ENCODE data around the gene AKT2.
"Not testable (repeated sequence)": the region's sequence is repeated elsewhere in the genome, so short reads cannot be mapped to it uniquely, and the experiment has no call there.

Gene AKT2

DNA sequence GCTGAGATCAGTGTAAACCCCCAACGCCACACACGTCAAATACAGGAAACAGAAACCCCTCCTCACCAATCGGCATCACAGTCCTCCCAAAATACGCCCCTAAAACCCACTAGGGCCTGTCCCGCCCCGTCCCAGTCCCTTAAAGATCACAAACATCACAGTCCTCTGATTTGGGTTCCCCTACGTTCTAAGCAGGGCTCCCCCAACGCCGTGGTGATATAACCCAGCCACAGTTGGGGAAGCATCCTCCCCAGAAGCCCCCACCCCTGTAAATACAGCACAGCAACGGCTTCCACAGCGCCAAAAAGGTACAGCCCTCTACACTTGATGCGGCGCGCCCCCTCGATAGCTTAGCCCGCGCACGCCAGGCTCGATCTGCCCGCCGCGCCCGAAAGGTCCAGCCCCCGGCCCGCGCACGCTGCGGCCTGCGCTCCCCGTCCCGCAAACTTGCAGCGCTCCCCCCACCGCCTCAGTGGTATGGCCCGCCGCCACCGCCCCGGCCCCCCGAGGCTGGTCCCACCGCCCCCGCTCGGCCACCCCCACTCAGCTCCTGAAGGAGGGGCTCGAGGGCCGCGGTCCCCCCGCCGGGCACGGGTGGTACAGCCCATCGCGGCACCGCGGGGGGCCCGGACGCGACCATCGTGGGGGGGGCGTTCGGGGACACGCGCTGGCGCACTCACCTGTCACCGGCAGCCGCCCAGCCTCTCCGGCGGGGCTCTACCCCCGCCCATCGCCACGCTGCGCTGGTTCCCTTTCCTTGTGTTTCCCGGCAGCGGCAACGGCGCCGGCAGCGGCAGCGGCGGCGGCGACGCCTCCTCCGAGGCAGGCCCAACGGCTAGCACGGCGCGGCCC lies at the start of gene AKT2:
TSS of gene AKT2 (minus strand) at position 845 of the 852 bp plus-strand sequence. CDS start 20,078 bp downstream, outside the sequence.
- peak in 1 of 2 donors; percentile 51 for DNase-seq

DNA sequence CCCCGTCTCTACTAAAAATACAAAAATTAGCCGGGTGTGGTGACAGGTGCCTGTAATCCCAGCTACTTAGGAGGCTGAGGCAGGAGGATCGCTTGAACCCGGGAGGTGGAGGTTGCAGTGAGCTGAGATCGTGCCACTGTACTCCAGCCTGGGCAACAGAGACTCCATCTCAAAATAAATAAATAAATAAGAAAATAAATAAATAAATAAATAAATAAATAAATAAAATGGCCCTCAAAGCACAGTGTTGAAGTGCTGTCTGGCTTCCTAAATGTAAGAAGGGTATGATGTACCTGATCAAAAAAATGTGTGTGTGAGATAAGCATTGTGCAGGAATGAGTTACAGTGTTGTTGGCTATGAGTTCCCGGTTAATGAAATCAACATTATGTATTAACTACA lies 47.9 kb upstream of the AKT2 start:
- DNase-seq = not testable (repeated sequence)

DNA sequence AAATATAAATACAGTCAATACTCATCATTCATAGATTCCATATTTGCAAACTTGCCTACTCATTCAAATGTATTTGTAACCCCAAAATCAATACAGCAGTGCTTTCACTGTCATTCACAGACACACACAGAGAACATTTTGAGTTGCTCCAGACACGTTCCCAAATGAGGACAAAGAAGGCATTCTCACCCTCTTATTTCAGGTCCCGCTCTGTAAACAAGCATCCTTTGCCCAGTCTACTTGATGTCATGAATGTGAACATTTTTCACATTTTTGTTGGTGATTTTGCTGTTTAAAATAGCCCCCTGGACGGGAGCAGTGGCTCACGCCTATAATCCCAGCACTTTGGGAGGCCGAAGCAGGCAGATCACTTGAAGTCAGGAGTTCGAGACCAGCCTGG lies 47.5 kb upstream of the AKT2 start:
- peak in 1 of 2 donors; percentile 42 for DNase-seq

DNA sequence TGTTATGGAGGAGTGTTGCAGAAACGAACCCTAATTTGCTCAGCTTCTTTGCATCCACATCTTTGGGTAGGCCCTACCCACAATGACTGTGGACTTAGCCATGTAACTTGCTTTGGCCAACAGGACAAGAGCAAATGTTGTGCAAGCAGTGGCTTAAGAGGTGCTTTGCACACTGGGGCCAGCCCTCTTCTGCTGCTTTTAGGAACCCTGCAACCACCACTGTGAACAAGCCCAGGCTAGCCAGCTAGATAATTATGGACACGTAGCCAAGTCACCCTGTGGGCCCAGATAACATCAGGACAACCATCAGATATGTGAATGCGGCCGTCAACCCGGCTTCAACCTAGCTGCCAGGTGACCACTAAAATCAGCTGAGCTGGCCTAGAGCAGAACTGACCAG lies 45.9 kb upstream of the AKT2 start:
- DNase-seq = no peak

DNA sequence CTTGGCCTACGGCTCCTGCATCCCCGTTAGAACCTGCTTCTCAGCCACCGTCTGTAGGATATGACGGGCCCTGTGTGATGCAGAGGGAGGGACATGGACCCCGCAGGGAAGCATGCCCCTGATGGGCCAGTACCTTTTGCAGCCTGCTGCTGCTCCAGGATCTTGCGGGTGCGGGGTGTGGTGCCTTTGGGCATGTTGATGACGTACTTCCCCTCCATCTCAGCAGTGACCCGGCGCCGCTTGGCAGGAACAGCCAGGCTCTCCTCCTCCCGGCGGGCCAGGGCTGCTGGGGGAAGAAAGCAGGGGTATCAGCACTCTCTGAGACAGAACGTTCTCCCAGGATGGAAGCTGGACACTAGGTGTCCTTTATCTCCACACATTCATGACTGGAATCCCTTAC lies 41.1 kb upstream of the AKT2 start:
- no peak for DNase-seq

DNA sequence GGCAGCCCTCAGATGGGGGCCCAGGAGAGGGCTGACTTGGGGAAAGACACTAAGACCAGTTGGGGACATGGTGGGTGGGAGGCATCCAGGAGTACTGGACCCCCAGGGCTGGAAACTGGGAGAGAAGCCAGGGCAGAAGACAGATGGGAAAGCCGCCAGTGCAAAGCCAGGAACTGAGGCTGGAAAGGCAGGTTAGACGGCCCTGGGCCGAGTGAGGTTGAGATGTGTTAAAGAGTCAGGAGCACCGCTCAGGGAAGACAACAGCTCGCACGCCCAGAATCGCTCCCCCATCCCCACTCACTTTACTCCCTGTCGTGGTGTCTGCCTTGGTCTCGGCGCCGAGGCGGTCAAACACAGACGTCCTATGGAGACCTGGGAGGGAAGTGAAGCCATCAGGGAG lies 38.6 kb upstream of the AKT2 start:
- DNase-seq = no peak

DNA sequence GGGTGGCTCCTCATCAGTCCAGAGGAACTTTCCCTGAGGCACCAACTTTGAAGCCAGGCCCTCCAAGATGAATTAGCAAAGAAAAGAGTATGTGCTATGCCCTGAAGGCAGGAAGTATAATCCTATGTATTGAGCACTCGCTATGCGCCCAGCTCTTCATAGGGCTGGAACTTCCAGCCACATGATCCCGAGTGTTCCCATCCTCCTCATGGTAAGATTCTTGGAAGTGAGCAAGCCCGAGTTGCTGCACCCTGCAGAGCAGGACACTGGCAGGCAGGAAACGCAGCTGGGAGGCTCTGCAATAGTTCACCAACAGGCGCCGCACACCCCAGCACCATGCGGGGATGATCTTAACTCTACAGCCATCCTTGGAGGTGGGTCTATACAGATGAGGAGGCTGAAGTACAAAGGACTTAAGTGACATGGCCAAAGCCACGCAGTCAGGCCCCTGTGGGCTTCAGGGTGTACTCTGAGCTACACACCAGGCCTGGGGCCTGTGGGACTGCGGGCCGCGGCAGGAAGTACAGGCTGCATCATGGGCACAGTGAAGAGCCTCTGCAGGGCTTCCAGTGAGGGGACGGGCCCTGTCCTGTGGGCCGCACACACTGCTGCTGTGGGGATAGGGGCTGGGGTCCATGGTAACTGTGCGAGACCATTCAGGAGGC lies 37.9 kb upstream of the AKT2 start:
- DNase-seq = no peak

DNA sequence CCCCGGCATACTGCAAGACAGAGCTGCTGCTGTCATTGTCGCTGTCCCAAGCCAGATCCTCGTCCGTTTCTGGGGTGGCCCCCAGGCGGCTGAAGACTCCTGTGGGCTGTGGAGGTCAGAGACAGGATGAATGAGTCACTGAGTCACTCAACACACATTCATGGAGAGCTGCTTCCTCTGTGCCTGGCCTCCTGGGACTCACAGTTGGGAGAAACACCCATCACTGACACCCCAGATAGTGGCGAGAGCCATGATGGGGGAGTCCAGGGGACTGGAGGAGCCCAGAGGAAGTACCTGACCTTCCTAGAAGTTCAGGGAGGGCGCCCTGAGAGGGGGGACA lies 37.1 kb upstream of the AKT2 start:
- no peak for DNase-seq

DNA sequence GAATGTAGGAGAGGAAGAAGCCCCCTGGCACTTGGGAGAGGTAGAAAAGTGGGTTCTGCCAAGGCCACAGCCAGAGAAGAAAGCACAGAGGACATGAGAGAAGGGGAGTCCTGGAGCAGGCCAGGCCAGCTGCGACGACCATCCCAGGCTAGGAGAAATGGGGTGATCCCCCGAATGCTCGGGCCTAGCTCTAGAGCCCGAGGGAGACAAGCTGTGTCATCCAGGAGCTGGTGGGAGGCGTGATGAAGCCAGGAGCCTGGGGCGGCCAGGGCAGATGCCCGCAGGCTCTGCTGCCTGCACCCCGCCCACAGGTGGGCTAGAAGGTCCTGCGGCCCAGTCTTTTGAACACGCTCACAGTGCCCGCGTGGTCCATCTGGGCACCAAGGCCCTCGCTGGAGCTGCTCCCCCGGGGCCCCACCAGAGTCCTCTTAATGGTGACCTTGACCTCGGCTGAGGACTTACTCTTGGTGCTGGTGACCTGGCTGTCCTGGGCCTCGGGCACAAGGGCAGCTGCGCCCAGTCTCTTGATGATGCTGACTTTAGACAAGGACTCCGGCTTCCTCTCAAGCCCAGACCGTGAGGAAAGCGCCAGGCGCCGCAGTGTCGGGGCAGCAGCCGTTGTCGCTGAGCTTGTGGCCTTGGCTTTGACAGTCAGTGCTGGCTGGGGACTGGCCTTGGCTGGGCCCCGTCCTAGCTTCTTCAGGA lies 36.6 kb upstream of the AKT2 start:
- no peak for DNase-seq

DNA sequence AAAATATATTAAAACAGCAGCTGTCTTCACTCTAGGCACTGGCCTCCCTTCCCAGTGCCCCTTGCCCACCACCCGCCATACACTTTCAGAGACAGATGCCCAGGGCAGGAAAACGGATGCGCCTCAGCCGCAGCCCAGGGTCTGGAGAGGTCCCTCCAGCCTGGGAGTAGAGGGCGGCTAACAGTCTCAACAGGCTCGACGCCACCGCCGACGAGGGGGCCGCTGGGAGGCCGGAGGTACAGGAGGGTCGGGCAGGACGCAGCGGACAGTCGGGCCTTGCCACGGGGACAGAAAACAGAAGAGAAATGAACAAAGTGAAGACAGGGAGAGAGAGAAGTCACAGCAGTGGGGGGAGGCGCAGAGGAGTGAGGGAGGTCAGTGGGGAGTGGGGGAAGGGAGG lies 35.9 kb upstream of the AKT2 start:
- no peak for DNase-seq

DNA sequence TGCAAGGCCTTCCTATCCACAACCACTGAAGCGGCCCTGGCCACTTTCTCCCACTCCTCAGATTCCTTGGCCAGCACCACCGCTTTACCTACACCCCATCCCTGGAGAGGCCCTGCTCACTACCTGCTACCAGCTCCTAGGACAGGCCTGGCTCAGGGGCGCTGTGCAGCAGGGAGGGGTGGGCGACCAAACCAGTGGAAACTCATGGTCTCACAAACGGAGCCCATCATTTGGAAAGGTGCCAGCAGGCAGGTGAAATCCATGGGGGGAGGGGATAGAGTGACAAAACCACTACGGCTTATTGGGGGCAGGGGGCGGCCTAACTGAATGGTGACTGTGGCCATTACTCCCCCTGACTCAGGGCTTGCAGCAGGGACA lies 35.4 kb upstream of the AKT2 start:
- DNase-seq = no peak

DNA sequence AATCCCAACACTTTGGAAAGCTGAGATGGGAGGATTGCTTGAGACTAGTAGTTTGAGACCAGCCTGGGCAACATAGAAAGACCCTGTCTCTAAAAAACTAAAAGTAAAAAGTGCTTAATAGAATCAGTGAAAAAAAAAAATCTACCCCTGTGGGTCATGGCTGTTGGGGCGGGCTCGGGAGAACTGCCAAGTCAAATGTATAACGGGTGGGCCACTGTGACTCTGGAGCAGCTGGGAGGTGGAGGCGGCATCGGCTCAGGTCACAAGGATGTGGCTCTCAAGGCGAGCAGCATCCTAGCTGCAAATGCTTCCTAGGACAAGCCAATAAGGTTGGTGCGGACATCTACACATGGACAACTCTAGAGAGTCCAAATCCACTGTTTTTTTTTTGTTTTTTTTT lies 32.2 kb upstream of the AKT2 start:
- no peak for DNase-seq

DNA sequence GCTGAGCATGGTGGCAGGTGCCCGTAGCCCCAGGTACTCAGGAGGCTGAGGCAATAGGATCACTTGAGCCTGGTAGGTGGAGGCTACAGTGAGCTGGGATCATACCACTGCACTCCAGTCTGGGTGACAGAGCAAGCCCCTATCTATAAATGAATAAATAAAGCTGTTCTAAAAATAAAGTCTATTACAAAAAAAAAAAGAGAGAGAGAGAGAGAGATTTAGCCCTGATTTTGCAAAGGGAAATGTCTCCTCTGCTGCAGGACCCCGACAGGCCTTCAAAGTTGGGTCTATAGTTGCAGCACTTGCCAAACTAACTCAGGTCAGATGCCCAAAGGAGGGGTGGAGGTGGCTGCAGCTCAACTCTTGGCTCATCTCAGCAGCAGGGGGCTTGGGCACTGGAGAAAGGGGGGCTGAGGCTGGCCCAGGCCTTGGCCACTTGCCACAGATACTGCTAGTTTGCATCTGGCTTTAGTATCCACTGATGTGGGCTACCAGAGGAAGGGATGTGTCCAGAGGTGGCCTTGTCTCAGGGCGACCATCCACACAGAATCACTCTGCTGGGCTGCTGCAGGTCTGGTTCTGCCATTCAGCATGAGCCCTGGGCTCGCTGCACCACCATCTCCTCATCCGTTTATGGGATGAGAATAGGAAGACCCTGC lies 30.8 kb upstream of the AKT2 start:
- DNase-seq = no peak

DNA sequence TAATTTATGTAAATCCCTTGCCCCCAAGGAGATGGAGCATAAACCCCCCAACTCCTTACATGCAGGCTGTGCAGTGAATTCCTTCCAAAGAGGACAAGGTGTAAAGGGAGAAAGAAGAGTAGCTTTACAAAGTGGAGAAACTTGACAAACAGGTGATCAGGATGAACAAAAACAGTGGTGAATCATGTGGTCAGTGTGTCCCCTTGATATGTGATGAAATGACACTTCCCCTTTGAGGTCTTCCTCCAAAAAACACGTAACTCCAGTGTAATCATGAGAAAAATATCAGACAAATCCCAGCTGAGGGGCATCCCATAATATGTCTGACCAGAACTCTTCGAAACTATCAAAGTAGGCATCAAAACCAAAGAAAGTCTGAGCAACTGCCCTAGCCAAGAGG lies 29.5 kb upstream of the AKT2 start:
- DNase-seq = no peak

DNA sequence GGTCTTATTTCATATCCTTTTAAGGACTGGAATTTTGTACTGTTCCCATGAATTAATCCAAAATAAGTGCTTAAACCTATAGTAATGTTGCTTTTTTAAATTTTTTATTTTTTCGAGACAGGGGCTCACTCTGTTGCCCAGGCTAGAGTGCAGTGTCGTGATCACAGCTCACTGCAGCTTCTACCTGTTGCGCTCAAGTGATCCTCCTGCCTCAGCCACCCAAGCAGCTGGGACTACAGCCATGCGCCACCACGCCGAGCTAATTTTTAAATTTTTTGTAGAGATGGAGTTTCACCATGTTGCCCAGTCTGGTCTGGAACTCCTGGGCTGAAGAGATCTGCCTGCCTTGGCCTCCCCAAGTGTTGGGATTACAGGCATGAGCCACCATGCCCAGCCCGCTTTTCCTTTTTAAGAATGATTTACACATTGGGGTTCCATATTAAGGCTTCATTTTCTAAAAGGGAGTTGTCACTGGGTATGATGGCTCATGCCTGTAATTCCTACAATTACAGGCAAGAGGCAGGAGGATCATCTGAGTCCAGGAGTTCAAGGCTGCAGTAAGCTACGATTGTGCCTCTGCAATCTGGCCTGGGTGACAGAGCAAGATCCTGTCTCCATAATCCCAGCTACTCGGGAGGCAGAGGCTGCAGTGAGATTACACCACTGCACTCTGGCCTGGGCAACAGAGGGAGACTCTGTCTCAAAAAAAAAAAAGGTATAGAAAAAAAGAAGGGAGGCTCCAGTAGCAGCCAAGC lies 28.3 kb upstream of the AKT2 start:
- DNase-seq = no peak

DNA sequence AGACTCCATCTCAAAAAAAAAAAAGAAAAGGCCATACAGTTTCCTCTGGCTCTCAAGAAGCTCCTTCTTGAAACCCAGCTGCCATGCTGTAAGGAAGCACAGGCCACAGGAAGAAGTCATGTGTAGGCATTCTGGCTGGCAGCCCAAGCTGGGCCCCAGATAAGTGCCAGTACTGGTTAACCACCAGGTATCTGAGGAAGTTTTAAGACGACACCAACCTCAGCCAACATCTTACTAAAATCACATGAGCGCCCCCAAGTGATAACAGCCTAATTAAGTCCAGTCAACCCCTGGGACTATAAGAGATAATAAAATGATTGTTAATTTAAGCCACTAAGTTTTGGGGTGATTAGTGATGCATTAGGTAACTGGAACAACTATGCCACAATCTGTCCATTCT lies 27.4 kb upstream of the AKT2 start:
- no peak for DNase-seq

DNA sequence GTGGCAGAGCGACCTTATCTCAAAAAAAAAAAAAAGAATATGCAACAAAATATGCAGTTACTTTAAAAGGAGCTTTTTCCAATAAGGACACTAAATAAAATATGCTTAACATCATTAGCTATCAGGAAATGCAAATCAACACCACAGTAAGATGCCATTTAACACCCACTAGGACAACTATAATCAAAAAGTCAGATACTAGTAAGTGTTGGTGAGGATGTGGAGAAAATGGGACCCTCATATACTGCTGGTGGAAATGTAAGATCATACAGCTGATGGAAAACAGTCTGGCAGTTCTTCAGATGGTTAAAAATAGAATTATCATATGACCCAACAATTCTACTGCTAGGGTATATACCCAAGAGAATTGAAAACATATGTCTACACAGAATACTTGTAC lies 24.5 kb upstream of the AKT2 start:
- DNase-seq = no peak

DNA sequence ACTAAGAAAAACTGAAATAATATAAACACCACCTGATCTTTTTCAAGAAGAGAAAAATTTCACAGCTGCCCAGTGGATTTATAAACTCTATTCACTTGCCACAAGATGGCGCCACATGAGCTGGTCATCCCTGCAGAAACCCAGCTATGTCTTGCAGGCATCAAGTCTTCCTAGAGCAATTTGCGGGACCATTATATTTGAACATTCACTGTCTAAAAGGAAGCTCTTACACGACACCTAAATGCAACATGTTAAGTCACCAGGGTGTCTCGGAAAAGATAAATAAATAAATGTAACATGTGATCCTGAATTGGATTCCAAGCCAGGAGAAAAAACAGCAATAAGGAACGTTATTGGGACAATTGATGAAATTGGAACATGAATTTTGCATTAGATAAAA lies 20.3 kb upstream of the AKT2 start:
- DNase-seq = peak; percentile 55 to 79

DNA sequence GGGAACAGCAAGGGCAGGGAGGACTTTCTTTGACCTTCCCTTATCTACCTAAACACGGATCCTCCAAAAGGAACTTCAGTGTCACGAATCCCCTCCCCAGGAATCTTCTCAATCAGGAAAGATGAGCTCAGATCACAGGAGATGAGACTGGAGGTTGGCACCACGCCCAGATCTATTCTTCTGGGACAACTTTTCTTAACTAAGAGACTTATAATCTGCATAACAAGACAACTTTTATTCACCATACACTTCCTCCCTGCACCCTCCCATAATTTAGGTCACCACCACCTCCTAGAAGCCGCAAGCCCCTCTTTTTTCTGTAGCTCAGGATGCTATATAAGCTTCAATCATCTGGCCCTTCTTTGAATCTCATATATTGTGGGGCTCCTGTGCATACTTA lies 19.2 kb upstream of the AKT2 start:
- DNase-seq = no peak

DNA sequence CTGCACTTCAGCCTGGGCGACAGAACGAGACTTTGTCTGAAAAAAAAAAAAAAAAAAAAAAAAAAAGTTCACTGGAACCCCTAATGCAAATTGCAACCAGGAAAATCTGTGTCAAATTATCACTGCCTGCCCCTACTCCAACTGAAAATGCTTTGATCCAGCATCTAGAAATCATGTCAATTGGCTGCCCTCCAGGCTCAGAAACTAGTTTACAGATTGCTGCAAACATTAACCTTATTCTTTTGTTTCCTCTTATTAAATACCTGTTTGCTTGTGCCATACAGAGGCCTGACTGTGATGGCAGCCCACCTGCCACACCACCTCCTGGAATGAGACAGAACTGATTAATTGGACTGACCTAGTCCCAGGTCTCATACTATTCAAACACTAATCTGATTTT lies 18.6 kb upstream of the AKT2 start:
- no peak for DNase-seq

DNA sequence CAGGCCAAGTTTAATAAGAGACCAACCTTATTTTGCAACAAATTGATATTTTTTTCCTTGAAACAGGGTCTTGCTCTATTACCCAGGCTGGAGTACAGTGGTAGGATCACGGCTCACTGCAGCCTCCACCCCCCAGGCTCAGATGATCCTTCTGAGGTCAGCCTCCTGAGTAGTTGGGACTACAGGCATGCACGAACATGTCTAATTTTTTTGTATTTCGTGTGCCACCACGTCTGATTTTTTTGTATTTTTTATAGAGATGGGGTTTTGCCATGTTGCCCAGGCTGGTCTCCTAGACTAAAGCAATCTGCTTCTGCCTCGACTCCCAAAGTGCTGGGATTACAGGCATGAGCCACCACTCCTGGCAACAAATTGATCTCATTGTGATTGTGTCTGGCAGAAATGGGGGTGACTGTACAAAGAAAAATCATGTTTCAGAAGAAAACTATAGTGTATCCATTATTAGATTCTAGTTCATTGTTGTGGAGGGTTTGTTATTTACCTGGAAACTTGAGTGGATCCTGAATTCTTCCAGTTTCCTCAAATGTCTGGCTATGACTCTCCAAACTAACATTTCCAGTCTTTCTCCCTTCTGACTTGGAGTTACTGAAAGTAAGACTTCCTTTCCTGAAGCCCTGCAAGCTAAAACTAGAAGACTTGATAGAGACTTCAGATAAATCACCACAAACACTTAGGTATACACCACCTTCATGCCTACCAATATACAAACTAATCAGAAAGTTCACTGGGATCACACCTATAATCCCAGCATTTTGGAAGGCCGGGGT lies 17.3 kb upstream of the AKT2 start:
- no peak for DNase-seq

DNA sequence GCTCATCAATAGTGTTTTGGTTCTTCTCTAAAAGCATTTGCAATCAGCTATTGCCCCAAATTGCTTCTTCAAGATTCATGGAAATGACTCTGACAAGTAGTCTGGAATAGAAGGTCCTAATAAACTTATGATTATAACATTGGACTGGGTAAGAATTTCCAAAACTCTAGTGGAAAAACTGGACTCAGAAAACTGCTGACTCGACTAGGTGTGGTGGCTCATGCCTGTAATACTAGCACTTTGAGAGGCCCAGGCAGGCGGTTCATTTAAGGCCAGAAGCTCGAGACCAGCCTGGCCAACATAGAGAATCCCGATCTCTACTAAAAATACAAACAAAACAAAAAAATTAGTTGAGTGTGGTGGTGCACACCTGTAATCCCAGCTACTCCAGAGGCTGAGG lies 15.5 kb upstream of the AKT2 start:
- DNase-seq = no peak
